ENCODE results near the gene JUNB. TPM values are rescaled to one million over a fixed set of nuclear protein-coding genes. Genes with fewer than 3 reads are reported as not detected.
A peak's percentile ranks its signal among the peaks of the same experiment; 100 is the strongest.

JUNB gene
- total and polyA plus RNA-seq, 2 of the 13 experiments (the other 11 are each of a cell fraction or from before 2014, with no cell fraction given) = 7.7 to 8.2 TPM

DNA sequence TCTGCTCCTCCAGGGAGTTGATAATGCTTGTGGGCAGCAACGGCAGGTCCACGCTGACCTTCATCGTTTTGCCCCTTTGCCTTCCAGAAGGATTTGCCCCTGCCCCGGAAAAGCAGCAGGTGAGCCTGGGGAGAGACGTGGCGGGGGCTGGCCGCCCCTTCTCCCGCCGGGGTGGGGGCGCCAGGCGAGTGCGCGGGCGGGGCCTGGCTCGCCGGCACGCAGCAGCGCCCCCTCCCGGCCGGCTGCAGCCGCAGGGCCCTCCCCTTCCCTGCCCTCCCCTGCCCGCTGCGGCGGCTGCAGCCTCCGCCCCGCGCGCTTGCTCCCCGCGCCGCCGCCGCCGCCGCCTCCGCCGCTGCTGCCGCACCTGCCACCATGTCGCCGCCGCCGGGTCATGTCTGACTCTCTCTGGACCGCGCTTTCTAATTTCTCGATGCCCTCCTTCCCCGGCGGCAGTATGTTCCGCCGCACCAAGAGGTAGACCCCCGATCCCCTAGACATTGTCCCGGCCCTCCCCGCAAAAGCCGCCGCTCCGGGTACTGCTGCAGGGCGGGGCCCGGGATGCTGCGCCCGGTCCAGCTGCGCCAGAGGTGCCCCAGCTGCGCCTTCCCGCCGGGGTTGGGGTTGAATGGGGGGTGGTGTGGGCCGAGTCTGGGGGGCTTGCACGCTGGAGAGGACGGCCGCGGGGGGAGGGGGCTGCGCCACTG lies 47.0 kb downstream of the JUNB start, which contains the start of gene MAST1 (continued):
- TF ChIP-seq ZBTB4 (CRISPR knock-in tag; IDR thresholded peaks at IDR 0.05; ENCODE audit: borderline replicate concordance) = no peak
- 0 out of 2 replicates have a peak, but pooled peaks have one; percentile 36 for TF ChIP-seq ZXDC (CRISPR knock-in tag; IDR thresholded peaks at IDR 0.05)
- peak; percentile 72; the same call in 1 of the 2 replicates for TF ChIP-seq ZNF777 (CRISPR knock-in tag; IDR thresholded peaks at IDR 0.05)
- TF ChIP-seq, protein P1, sequence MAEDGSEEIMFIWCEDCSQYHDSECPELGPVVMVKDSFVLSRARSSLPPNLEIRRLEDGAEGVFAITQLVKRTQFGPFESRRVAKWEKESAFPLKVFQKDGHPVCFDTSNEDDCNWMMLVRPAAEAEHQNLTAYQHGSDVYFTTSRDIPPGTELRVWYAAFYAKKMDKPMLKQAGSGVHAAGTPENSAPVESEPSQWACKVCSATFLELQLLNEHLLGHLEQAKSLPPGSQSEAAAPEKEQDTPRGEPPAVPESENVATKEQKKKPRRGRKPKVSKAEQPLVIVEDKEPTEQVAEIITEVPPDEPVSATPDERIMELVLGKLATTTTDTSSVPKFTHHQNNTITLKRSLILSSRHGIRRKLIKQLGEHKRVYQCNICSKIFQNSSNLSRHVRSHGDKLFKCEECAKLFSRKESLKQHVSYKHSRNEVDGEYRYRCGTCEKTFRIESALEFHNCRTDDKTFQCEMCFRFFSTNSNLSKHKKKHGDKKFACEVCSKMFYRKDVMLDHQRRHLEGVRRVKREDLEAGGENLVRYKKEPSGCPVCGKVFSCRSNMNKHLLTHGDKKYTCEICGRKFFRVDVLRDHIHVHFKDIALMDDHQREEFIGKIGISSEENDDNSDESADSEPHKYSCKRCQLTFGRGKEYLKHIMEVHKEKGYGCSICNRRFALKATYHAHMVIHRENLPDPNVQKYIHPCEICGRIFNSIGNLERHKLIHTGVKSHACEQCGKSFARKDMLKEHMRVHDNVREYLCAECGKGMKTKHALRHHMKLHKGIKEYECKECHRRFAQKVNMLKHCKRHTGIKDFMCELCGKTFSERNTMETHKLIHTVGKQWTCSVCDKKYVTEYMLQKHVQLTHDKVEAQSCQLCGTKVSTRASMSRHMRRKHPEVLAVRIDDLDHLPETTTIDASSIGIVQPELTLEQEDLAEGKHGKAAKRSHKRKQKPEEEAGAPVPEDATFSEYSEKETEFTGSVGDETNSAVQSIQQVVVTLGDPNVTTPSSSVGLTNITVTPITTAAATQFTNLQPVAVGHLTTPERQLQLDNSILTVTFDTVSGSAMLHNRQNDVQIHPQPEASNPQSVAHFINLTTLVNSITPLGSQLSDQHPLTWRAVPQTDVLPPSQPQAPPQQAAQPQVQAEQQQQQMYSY (CRISPR knock-in tag; IDR thresholded peaks at IDR 0.05) = peak; percentile 73
- TF ChIP-seq PRPF4 (IDR thresholded peaks at IDR 0.05; ENCODE audit: low read depth, low read length, poor library complexity, severe bottlenecking) = no peak
- TF ChIP-seq SAP130 (CRISPR knock-in tag; IDR thresholded peaks at IDR 0.05; ENCODE audit: low read depth) = peak; percentile 25; the same call in 1 of the 2 replicates
- peak; percentile 56; the same call in 1 of the 2 replicates for TF ChIP-seq SP4 (CRISPR knock-in tag; IDR thresholded peaks at IDR 0.05)
- TF ChIP-seq BATF2 (CRISPR knock-in tag; IDR thresholded peaks at IDR 0.05) = no peak
- TF ChIP-seq ARNT (IDR thresholded peaks at IDR 0.05) = no peak
- no peak for TF ChIP-seq DMAP1 (CRISPR knock-in tag; IDR thresholded peaks at IDR 0.05)
- no peak for TF ChIP-seq ARID5B (CRISPR knock-in tag; IDR thresholded peaks at IDR 0.05)
- peak; percentile 37; the same call in 1 of the 2 replicates for TF ChIP-seq KDM2A (CRISPR knock-in tag; IDR thresholded peaks at IDR 0.05; ENCODE audit: borderline replicate concordance, low read depth)
- no peak for TF ChIP-seq ZNF737 (CRISPR knock-in tag; IDR thresholded peaks at IDR 0.05; ENCODE audit: borderline replicate concordance)
- TF ChIP-seq PAF1 (CRISPR knock-in tag; IDR thresholded peaks at IDR 0.05) = no peak

All from HepG2 (cell line).